ENCODE results near the gene ALKBH8. TPM values are rescaled to one million over a fixed set of nuclear protein-coding genes. Genes with fewer than 3 reads are reported as not detected.

Gene ALKBH8
- 4.9 and 8.6 TPM in 2 replicates for total RNA-seq (ENCODE audit: low replicate concordance)

DNA sequence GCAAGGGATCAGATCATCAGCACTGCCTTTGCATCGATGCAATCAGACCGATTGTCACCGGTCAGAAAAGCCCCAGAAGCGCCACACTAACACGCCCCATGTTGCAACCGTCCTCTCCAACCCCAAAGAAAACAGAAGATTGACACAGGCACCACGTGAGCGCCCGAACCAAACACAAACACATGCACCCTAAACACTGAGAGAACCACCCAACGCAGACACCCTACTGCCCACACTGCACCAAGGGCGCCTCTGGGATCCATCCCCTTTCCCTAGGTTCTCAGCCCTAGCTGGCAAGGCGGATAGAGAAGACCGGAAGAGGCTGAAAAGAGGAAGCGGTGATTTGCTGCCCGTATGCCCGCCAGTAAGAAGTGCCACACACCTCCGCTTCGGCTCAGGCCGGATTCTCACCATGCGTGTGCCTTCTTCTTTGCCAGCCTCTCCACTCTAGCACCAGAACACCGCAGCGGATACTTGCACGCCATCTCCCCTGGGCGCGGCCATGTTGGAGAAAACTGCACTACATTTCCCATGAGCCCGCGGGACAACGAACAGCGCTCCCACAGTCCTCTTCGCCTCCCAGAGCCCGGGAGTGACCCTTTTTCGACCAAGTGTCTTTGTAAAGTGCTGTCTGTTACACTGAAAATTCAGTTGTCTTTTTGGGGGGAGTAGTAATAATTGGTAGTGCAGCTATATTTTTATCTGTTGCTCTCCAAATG lies at the start of gene ALKBH8:
Gene ALKBH8, minus strand, starts transcription at position 517 of the 719 bp plus-strand sequence. CDS start 4,842 bp downstream, outside the sequence.

DNA sequence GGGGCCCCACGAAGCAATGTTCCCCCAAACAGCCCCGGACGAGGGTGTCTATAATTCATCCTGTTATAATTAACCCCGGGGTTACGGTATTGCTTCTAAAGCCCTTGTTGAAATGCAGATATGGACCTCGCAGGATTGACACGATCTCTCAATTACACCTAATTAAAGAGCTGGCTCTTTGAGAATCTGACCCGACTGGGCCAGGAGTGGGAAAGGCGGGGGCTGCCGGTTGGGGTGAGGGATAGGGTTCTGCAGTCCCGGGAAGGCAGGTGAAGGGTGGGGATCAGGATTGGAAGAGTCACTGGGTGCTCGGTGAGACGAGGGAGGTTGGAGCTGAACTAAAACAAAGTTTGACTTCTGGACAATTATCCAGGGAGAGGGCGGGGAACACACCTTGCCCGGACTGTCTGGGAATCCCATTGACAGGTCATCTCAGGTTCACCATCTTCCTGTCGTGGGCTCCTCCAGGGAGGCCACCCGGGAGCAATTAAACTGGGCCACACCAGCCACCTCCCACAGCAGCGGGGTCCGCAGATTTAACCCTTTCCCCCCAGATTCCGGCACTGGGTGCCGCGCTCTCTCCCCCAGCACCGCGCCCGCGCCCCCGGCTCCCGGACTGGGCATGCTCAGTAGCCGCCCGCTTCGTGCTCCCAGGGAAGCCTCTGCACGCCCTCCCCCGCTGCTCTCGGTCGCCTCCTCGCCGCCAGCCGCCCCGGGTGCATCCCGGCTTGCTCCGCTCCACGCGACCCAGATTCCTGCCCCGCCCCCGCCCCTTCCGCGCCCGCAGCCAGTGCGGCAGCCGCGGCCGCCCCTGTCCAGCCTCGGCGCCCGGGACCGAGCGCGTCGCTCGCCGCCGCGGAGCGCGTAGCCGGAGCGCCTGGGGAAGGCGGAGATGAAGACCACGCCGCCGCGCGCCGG lies 25.2 kb upstream of the ALKBH8 start, which contains the start of gene ELMOD1:
Gene ELMOD1, plus strand, starts transcription at position 688 of the 918 bp plus-strand sequence. CDS start 27,043 bp downstream, outside the sequence.

DNA sequence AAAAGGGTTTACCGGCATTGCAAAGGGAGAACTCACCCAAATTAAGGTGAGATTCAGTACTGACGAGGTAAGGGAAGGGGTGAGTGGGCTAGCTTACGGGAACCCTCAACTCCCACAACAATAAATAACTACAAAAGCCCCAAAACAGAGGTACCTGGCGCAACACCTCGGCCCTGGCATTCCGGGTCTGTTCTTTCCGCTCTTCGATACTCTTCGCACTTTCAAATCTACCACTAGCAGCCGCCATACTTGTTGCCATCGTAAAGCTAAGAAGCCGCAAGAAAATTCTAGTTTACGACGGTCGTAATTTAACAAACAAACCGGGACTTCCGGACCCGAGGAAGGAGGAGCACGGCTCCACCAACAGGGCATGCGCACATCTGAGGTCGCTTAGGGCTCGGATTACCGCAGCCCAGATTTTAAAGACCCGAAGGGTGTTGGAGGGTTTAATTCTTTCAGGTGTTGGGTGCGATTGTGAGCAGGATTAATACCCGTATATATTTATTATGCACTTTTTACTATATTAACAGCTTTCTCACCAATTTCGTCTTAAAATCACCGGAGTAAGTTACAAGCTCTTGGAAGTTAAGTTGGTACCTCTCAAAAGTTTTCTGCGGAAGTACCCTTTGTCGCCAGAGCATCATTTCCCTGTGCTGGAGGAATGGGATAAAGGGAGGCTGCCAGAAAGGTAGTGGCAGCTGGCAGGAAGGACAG lies 107.8 kb downstream of the ALKBH8 start, which contains the start of gene CWF19L2:
Gene CWF19L2, minus strand, starts transcription at position 268 of the 714 bp plus-strand sequence. Its CDS starts 9 bp downstream, at position 259.

Other genes with a start within 250 kb of the ALKBH8 start
- 8.3 and 9.5 TPM in 2 replicates for gene CWF19L2, start 107.9 kb downstream of the ALKBH8 start, total RNA-seq (ENCODE audit: low replicate concordance)
- gene ELMOD1, start 25.4 kb upstream of the ALKBH8 start, total RNA-seq (ENCODE audit: low replicate concordance) = 0.23 and 8.1 TPM in 2 replicates
- 8.6 TPM in 1 of 2 replicates, not detected in the other for gene SLN, start 146.3 kb upstream of the ALKBH8 start, total RNA-seq (ENCODE audit: low replicate concordance)